ENCODE results near the gene GRIN1.
"Not testable (repeated sequence)": the region's sequence is repeated elsewhere in the genome, so short reads cannot be mapped to it uniquely, and the experiment has no call there.

The GRIN1 gene

GRCh38 chr9:137112564-137113384 lies 26.2 kb upstream of the GRIN1 start:
- peaks cover 24% of the 10 kb centered on the region for H3K36me3 ChIP-seq (ENCODE audit: control insufficient read depth, insufficient read depth, low read length)
- 93% methylated on average over 36 to 38 of the region's 42 CpGs for WGBS, 2 experiments (ENCODE audit: insufficient coverage in 2 of 2)
- H3K4me3 ChIP-seq (ENCODE audit: extremely low read depth, insufficient read depth, low read length, poor library complexity, severe bottlenecking) = no peak overlapping the region
- no peaks in the 10 kb centered on the region for H3K9me3 ChIP-seq (ENCODE audit: control insufficient read depth, low read length)
- no peak overlapping the region for H3K27ac ChIP-seq (ENCODE audit: low read depth, low read length, severe bottlenecking)
- no peaks in the 10 kb centered on the region for H3K4me1 ChIP-seq (ENCODE audit: control insufficient read depth, insufficient read depth, low read length, poor library complexity, severe bottlenecking)

- Histone ChIP-seq H3K4me3 (ENCODE audit: extremely low read depth, insufficient read depth, low read length, poor library complexity, severe bottlenecking) (no peak overlapping the region), H3K9me3 (ENCODE audit: control insufficient read depth, low read length) (no peaks in the 10 kb centered on the region), H3K27ac (ENCODE audit: low read depth, low read length, severe bottlenecking) (no peak overlapping the region), H3K4me1 (ENCODE audit: control insufficient read depth, insufficient read depth, low read length, poor library complexity, severe bottlenecking) (no peaks in the 10 kb centered on the region), H3K36me3 (ENCODE audit: control insufficient read depth, insufficient read depth, low read length) (peaks cover 17% of the 10 kb centered on the region)
- 85 to 87% methylated on average over 27 to 42 of the region's 66 CpGs for WGBS, 2 experiments (ENCODE audit: insufficient coverage in 2 of 2)
Measured at GRCh38 chr9:137113385-137114159, 25.4 kb upstream of the GRIN1 start.

GRCh38 chr9:137114220-137114612 lies 24.7 kb upstream of the GRIN1 start:
- Histone ChIP-seq H3K9me3 (ENCODE audit: control insufficient read depth, low read length) (no peaks in the 10 kb centered on the region), H3K36me3 (ENCODE audit: control insufficient read depth, insufficient read depth, low read length) (peaks cover 11% of the 10 kb centered on the region), H3K27ac (ENCODE audit: low read depth, low read length, severe bottlenecking) (no peak overlapping the region), H3K4me1 (ENCODE audit: control insufficient read depth, insufficient read depth, low read length, poor library complexity, severe bottlenecking) (no peaks in the 10 kb centered on the region), H3K4me3 (ENCODE audit: extremely low read depth, insufficient read depth, low read length, poor library complexity, severe bottlenecking) (peak overlapping the region; percentile 46)
- WGBS, 2 experiments (ENCODE audit: insufficient coverage in 2 of 2) = 16 to 22% methylated on average over 9 to 26 of the region's 45 CpGs

DNA sequence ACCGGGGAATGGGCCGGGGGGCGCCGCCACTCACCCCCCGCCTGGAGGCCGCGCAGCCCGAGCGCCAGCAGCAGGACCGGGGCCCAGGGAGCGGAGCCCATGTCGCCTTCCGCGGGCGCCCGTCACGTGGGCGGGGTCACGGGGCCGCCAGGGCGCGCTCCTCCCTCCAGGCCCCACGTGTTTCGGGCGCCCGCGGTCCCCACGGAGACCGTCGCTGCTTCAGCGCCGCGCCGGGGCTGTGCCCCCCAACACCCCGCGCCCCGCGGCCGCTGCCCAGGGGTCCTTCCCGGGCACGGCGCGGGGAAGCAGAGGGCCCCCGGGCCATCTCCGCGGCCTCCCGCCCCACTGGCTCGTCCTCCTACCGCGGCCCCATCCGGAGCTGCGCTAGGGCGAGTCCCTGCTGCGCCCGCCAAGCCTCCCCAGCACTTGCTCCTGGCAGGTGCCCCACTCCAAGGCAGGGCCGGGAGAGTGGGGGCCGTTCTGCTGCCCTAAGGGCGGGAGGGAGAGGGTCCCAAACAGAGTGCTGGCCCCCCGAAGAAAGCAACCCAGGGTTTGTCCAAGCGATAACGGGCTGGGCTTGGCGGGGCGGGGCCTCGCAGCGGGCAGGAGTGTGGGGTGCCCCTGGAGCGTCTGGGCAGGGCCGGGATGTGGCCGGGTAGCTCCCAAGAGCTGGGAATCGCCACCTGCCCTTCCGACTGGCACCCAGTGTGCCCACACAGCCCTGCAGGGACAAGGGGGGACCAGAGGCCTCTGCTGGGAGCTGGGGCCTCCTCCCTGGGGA lies 24.2 kb upstream of the GRIN1 start, which contains the start of gene DPP7:
Gene DPP7 (minus strand): TSS at position 121 of the 781 bp plus-strand sequence. CDS start 20 bp downstream, at position 101.
- Histone ChIP-seq H3K9me3 (ENCODE audit: control insufficient read depth, low read length) (no peaks in the 10 kb centered on the region), H3K27ac (ENCODE audit: low read depth, low read length, severe bottlenecking) (no peak within 1 kb of the TSS), H3K4me1 (ENCODE audit: control insufficient read depth, insufficient read depth, low read length, poor library complexity, severe bottlenecking) (no peaks in the 10 kb centered on the region), H3K36me3 (ENCODE audit: control insufficient read depth, insufficient read depth, low read length) (peaks cover 7% of the 10 kb centered on the region), H3K4me3 (ENCODE audit: extremely low read depth, insufficient read depth, low read length, poor library complexity, severe bottlenecking) (peak within 1 kb of the TSS; percentile 46)
- 15 to 21% methylated on average over 42 to 64 of the region's 70 CpGs for WGBS, 2 experiments (ENCODE audit: insufficient coverage in 2 of 2)

DNA sequence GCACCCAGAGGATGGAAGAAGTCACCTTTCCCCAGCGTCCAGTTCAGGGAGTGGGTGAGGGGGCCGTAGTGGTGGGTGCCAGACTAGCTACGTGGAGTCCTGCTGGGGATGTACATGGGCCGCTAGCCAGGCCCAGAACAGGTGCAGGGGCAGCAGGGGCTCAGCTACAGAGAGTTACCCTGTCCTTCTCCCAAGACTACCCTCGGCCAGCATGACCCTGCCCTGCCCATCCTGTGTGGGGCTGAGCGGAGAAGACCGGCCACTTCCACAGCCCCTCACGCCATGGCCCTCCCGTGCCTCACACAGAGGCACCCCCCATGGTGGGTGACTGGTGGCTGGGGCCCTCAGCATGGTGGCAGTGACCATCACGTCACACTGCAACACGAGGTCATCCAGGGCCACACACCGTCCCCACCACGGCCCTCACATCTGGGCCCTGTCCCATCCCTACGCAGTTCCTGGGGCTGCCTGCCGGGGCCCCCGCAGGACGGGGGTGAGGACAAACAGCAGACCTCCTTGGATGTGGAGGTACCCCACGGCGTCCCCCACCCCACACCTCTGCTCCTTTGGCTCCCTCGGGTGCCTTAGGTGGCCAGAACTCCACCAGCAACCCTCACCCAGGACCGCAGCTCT lies 23.4 kb upstream of the GRIN1 start:
- no peaks in the 10 kb centered on the region for H3K9me3 ChIP-seq (ENCODE audit: control insufficient read depth, low read length)
- H3K27ac ChIP-seq (ENCODE audit: low read depth, low read length, severe bottlenecking) = no peak overlapping the region
- no peaks in the 10 kb centered on the region for H3K4me1 ChIP-seq (ENCODE audit: control insufficient read depth, insufficient read depth, low read length, poor library complexity, severe bottlenecking)
- H3K36me3 ChIP-seq (ENCODE audit: control insufficient read depth, insufficient read depth, low read length) = peaks cover 4% of the 10 kb centered on the region
- no peak overlapping the region for H3K4me3 ChIP-seq (ENCODE audit: extremely low read depth, insufficient read depth, low read length, poor library complexity, severe bottlenecking)
- WGBS, 2 experiments (ENCODE audit: insufficient coverage in 2 of 2) = 87 to 96% methylated on average over 19 to 20 of the region's 21 CpGs

- 48 to 68% methylated on average over 4 to 5 of the region's 6 CpGs for WGBS, 2 experiments (ENCODE audit: insufficient coverage in 2 of 2)
- Histone ChIP-seq H3K27ac (ENCODE audit: low read depth, low read length, severe bottlenecking) (no peak overlapping the region), H3K4me3 (ENCODE audit: extremely low read depth, insufficient read depth, low read length, poor library complexity, severe bottlenecking) (no peak overlapping the region), H3K4me1 (ENCODE audit: control insufficient read depth, insufficient read depth, low read length, poor library complexity, severe bottlenecking) (no peaks in the 10 kb centered on the region), H3K36me3 (ENCODE audit: control insufficient read depth, insufficient read depth, low read length) (no peaks in the 10 kb centered on the region), H3K9me3 (ENCODE audit: control insufficient read depth, low read length) (no peaks in the 10 kb centered on the region)
Measured at GRCh38 chr9:137116027-137116507, 22.9 kb upstream of the GRIN1 start.

DNA sequence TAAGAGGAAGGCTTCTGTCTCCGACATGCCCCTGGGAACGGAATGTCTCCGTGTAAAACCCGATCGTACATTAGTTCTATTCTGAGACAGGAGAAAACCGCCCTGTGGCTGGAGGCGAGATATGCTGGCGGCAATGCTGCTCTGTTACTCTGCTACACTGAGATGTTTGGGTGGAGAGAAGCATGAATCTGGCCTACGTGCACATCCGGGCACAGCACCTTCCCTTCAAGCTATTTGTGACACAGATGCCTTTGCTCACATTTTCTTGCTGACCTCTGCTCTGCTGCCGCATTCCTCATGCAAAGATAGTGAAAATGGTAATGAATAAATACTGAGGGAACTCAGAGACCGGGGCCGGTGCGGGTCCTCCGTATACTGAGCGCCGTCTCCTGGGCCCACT lies 22.2 kb upstream of the GRIN1 start:
- H3K9me3 ChIP-seq (ENCODE audit: control insufficient read depth, low read length) = no peaks in the 10 kb centered on the region
- no peak overlapping the region for H3K4me3 ChIP-seq (ENCODE audit: extremely low read depth, insufficient read depth, low read length, poor library complexity, severe bottlenecking)
- peak overlapping the region; percentile 41 for H3K27ac ChIP-seq (ENCODE audit: low read depth, low read length, severe bottlenecking)
- no peaks in the 10 kb centered on the region for H3K36me3 ChIP-seq (ENCODE audit: control insufficient read depth, insufficient read depth, low read length)
- no peaks in the 10 kb centered on the region for H3K4me1 ChIP-seq (ENCODE audit: control insufficient read depth, insufficient read depth, low read length, poor library complexity, severe bottlenecking)
- WGBS, 2 experiments (ENCODE audit: insufficient coverage in 2 of 2) = 87 to 88% methylated on average over 16 of the region's 17 CpGs

GRCh38 chr9:137117269-137117731 lies 21.7 kb upstream of the GRIN1 start:
- Histone ChIP-seq H3K27ac (ENCODE audit: low read depth, low read length, severe bottlenecking) (no peak overlapping the region), H3K4me3 (ENCODE audit: extremely low read depth, insufficient read depth, low read length, poor library complexity, severe bottlenecking) (no peak overlapping the region)
- WGBS, 2 experiments (ENCODE audit: insufficient coverage in 2 of 2) = 87 to 90% methylated on average over 8 of the region's 15 CpGs

GRCh38 chr9:137118092-137118603 lies 20.8 kb upstream of the GRIN1 start:
- not testable (repeated sequence) for H3K9me3 ChIP-seq (ENCODE audit: control insufficient read depth, low read length); H3K36me3 ChIP-seq (ENCODE audit: control insufficient read depth, insufficient read depth, low read length); H3K27ac ChIP-seq (ENCODE audit: low read depth, low read length, severe bottlenecking); H3K4me1 ChIP-seq (ENCODE audit: control insufficient read depth, insufficient read depth, low read length, poor library complexity, severe bottlenecking); H3K4me3 ChIP-seq (ENCODE audit: extremely low read depth, insufficient read depth, low read length, poor library complexity, severe bottlenecking)
- WGBS, 2 experiments (ENCODE audit: insufficient coverage in 2 of 2) = 88 to 95% methylated on average over 4 to 8 of the region's 12 CpGs

More at GRCh38 chr9:137117269-137117731, 21.7 kb upstream of the GRIN1 start:
- no peaks in the 10 kb centered on the region for H3K4me1 ChIP-seq (ENCODE audit: control insufficient read depth, insufficient read depth, low read length, poor library complexity, severe bottlenecking)
- H3K9me3 ChIP-seq (ENCODE audit: control insufficient read depth, low read length) = no peaks in the 10 kb centered on the region
- H3K36me3 ChIP-seq (ENCODE audit: control insufficient read depth, insufficient read depth, low read length) = no peaks in the 10 kb centered on the region

Data from mesodermal cell (in vitro differentiated cells).